Measurements from ENCODE around the gene CLC. TPM values are rescaled to one million over a fixed set of nuclear protein-coding genes. Genes with fewer than 3 reads are reported as not detected.

The CLC gene
- total RNA-seq, 2 experiments from 2014 or later = not detected

DNA sequence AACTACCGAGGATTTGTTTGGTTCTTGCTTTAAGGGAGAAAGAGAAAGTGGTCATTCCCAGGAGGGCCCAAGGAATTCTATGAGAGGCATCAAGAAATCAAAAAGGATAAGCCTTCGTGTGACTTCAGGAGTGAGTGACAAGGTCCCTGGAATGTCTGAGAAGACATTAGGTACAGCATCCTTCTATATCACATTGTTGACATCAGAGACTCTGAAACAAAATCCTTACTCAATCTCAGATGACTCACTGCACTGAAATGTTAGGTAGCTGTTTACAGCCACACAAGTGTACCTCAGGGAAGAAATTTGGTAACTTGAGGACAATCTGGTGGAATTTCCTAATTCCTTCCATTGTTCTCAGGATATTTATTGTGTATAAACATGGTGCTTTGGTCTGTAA, 41.4 kb downstream of the CLC start:
- intact Hi-C loops (cut with micrococcal nuclease; ENCODE audit: unreplicated experiment) = no loop called here
- Histone ChIP-seq H3K36me3 (ENCODE audit: insufficient read depth, low read length) (no peaks in the 10 kb centered on the region), H3K27ac (ENCODE audit: low read depth, low read length, poor library complexity, severe bottlenecking) (no peak overlapping the region), H2AFZ (ENCODE audit: low read length) (no peak overlapping the region), H3K4me1 (ENCODE audit: insufficient read depth, low read length, poor library complexity, severe bottlenecking) (peaks cover 14% of the 10 kb centered on the region), H3K9me3 (ENCODE audit: low read length) (no peaks in the 10 kb centered on the region), H3K9me2 (ENCODE audit: insufficient read depth, low read length) (no peaks in the 10 kb centered on the region), H4K20me1 (ENCODE audit: insufficient read depth, low read length) (no peaks in the 10 kb centered on the region), H3K79me2 (ENCODE audit: insufficient read depth, low read depth, low read length) (no peaks in the 10 kb centered on the region), H3K4me3 (ENCODE audit: low read depth, low read length, poor library complexity, severe bottlenecking) (no peak overlapping the region), H3K4me2 (ENCODE audit: low read length) (no peak overlapping the region)
- DNase-seq (ENCODE audit: low spot score) = no peak
- TF ChIP-seq, protein P1, sequence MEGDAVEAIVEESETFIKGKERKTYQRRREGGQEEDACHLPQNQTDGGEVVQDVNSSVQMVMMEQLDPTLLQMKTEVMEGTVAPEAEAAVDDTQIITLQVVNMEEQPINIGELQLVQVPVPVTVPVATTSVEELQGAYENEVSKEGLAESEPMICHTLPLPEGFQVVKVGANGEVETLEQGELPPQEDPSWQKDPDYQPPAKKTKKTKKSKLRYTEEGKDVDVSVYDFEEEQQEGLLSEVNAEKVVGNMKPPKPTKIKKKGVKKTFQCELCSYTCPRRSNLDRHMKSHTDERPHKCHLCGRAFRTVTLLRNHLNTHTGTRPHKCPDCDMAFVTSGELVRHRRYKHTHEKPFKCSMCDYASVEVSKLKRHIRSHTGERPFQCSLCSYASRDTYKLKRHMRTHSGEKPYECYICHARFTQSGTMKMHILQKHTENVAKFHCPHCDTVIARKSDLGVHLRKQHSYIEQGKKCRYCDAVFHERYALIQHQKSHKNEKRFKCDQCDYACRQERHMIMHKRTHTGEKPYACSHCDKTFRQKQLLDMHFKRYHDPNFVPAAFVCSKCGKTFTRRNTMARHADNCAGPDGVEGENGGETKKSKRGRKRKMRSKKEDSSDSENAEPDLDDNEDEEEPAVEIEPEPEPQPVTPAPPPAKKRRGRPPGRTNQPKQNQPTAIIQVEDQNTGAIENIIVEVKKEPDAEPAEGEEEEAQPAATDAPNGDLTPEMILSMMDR (conservative IDR thresholded peaks at IDR 0.05; ENCODE audit: low read length) = no peak
- no peak for TF ChIP-seq EZH2phosphoT487 (IDR thresholded peaks at IDR 0.05; ENCODE audit: borderline replicate concordance, low read depth, low read length)
- BruUV-seq (replicated peaks) = no TSS peak
- CTCF ChIA-PET (ENCODE audit: unreplicated experiment) = no interaction called here
- POLR2A ChIA-PET = no interaction called here

DNA sequence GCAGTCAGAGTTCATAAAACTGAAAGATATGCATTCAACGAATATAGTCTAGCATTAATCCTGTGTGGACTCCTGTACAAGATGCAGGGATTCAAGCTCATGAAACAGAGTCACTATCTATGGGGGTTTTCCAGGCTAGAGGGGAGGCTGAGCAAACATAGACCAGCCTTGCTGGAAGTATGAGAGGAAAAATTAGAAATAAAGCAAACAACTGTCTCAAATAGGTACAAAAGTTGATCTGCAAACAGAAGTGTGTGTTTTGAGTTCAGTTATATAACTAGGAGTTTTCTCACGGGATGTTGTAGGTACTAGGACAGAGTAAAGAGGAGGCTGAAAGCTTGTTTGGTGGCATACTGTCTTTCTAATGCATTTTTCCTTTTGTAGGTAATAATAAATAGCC, 42.1 kb downstream of the CLC start:
- no peak overlapping the region for H2AFZ ChIP-seq (ENCODE audit: low read length)
- no peaks in the 10 kb centered on the region for H3K9me2 ChIP-seq (ENCODE audit: insufficient read depth, low read length)
- intact Hi-C loops (cut with micrococcal nuclease; ENCODE audit: unreplicated experiment) = no loop called here
- H4K20me1 ChIP-seq (ENCODE audit: insufficient read depth, low read length) = no peaks in the 10 kb centered on the region
- no peak overlapping the region for H3K4me3 ChIP-seq (ENCODE audit: low read depth, low read length, poor library complexity, severe bottlenecking)
- H3K27ac ChIP-seq (ENCODE audit: low read depth, low read length, poor library complexity, severe bottlenecking) = no peak overlapping the region
- H3K4me2 ChIP-seq (ENCODE audit: low read length) = no peak overlapping the region
- H3K79me2 ChIP-seq (ENCODE audit: insufficient read depth, low read depth, low read length) = no peaks in the 10 kb centered on the region
- TF ChIP-seq, protein P1 (conservative IDR thresholded peaks at IDR 0.05; ENCODE audit: low read length) = no peak
- no peak for TF ChIP-seq EZH2phosphoT487 (IDR thresholded peaks at IDR 0.05; ENCODE audit: borderline replicate concordance, low read depth, low read length)
- CTCF ChIA-PET (ENCODE audit: unreplicated experiment) = no interaction called here
- no TSS peak for BruUV-seq (replicated peaks)
- no peaks in the 10 kb centered on the region for H3K9me3 ChIP-seq (ENCODE audit: low read length)
- peaks cover 8% of the 10 kb centered on the region for H3K4me1 ChIP-seq (ENCODE audit: insufficient read depth, low read length, poor library complexity, severe bottlenecking)
- POLR2A ChIA-PET = no interaction called here
- DNase-seq (ENCODE audit: low spot score) = no peak
- no peaks in the 10 kb centered on the region for H3K36me3 ChIP-seq (ENCODE audit: insufficient read depth, low read length)

DNA sequence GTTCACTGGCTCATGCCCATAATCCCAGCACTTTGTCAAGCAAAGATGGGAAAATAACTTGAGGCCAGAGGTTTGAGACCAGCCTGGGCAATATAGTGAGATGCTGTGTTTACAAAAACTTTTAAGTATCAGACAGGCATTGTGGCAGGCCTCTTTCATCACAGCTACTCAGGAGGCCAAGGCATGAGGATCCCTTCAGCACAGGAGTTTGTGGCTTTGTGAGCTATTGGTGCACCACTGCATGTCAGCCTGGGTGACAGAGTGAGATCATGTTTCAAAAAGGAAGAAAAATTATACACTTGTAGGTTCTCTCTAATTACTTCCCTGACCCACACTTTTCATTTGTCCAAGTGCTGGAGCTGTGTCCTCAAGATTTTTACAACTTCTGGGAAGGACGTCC, 45.0 kb downstream of the CLC start:
- Histone ChIP-seq H3K79me2 (ENCODE audit: insufficient read depth, low read depth, low read length) (no peaks in the 10 kb centered on the region), H3K27ac (ENCODE audit: low read depth, low read length, poor library complexity, severe bottlenecking) (no peak overlapping the region), H4K20me1 (ENCODE audit: insufficient read depth, low read length) (no peaks in the 10 kb centered on the region), H3K9me2 (ENCODE audit: insufficient read depth, low read length) (no peaks in the 10 kb centered on the region), H2AFZ (ENCODE audit: low read length) (no peak overlapping the region), H3K36me3 (ENCODE audit: insufficient read depth, low read length) (no peaks in the 10 kb centered on the region), H3K4me2 (ENCODE audit: low read length) (no peak overlapping the region), H3K4me3 (ENCODE audit: low read depth, low read length, poor library complexity, severe bottlenecking) (no peak overlapping the region), H3K4me1 (ENCODE audit: insufficient read depth, low read length, poor library complexity, severe bottlenecking) (no peaks in the 10 kb centered on the region), H3K9me3 (ENCODE audit: low read length) (no peaks in the 10 kb centered on the region; the same call in 1 of the 2 replicates)
- intact Hi-C loops (cut with micrococcal nuclease; ENCODE audit: unreplicated experiment) = no loop called here
- no peak for DNase-seq (ENCODE audit: low spot score)
- POLR2A ChIA-PET = no interaction called here
- CTCF ChIA-PET (ENCODE audit: unreplicated experiment) = no interaction called here
- no TSS peak for BruUV-seq (replicated peaks)
- TF ChIP-seq, protein P1 (conservative IDR thresholded peaks at IDR 0.05; ENCODE audit: low read length) = no peak
- TF ChIP-seq EZH2phosphoT487 (IDR thresholded peaks at IDR 0.05; ENCODE audit: borderline replicate concordance, low read depth, low read length) = no peak

All from OCI-LY7 (cell line).